IPS-15b (cell line): ENCODE data around the gene PODXL2.

ENCODE experiments used
- H3K27me3 ChIP-seq: one replicate; pipeline ENCODE4 v1.6.1; 2013; ENCODE audit warnings: low read length; ENCODE audit not compliant: control insufficient read depth, insufficient read depth
- H3K36me3 ChIP-seq: one replicate; pipeline ENCODE4 v1.6.1; 2013; ENCODE audit warnings: low read length; ENCODE audit not compliant: control insufficient read depth, insufficient read depth
- H3K4me1 ChIP-seq: one replicate; pipeline ENCODE4 v1.6.1; 2013; ENCODE audit warnings: mild to moderate bottlenecking, low read length; ENCODE audit not compliant: control insufficient read depth, insufficient read depth
- H3K4me3 ChIP-seq: one replicate; pipeline ENCODE4 v1.5.1; 2013; ENCODE audit warnings: low read depth, low read length
- H3K9ac ChIP-seq: one replicate; pipeline ENCODE4 v1.6.1; 2013; ENCODE audit warnings: low read depth, mild to moderate bottlenecking, low read length
- H3K9me3 ChIP-seq: one replicate; pipeline ENCODE4 v1.6.1; 2013; ENCODE audit warnings: mild to moderate bottlenecking, low read length; ENCODE audit not compliant: control insufficient read depth, insufficient read depth

Gene PODXL2

DNA sequence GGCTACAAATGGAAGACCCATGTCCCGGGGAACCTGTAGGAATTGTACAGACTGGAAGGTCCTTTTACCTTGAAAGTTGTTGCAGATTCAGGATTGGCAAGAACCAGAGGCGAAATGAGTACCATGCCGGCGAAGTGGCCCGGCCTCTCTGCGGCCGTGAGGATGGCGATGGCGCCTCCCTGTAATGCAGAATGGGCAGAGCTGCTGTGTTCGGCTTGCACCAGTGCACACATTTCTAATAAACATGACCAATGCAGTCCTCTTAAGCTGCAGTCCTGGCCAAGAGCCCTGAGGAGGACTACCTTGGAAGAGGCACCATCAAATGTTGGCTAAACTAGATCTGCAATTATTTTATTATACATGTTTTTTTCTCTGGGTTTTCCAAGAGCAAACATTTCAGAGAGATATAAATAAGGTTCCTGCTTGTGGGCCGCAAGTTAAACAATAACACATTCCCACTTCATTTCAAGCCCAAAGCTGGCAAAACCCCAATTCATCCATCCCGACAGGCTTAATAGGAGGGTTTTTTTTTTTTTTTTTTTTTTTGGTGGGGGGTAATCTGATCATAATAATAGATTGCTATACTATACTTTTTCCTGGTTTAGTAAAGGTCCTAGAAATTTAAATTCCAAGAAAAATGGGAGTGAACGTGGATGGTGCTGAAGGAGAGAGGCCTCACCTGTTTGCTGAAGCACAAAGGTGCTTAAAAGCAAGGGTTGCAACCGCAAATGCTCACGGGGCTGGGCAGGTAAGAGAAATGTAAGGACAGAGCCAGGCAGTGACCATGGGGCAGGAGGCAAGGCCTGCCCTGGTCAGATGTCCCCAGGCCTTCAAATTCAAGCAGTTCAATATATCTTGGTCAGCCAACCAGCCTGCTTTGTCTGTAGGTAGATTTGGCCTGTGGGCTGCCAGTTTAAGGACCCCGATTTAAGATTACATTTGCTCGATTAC is 92.3 kb downstream of the PODXL2 start:
- no peaks in the 10 kb centered on the region for H3K36me3 ChIP-seq

DNA sequence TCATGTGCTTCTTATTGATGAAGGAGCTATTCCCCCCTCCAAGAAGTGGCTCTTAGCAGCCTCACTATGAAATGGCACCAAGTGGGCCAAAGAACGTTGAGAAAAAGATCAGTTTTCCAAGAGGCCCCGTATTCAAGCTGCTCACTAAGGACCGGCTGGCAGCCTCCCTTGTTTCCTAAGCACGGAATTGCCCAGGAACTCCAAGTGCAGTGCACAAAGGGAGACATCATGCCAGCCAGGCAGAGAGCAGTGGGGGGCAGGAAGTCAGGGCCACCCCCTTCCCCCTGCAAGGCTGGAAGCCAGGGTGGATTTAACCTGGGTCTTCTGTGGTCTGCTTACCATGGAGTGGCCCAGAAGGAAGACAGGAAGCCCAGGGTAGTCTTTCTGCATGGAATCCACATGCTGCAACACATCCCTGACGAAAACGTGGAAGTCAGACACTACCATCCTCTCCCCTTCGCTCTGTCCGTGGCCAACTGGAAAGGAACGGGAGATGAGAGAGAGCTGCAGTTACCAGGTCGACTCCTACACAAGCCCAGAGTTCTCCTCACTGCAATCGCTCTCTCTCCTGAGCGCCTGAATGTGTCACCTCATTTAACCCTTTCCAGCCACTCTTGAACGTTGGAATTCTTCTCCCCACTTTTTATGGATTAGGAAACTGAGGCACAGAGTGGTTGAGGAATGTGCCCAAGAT is 93.3 kb downstream of the PODXL2 start:
- H3K27me3 ChIP-seq, result no peaks in the 10 kb centered on the region
- no peaks in the 10 kb centered on the region for H3K36me3 ChIP-seq
- no peaks in the 10 kb centered on the region for H3K4me1 ChIP-seq
- H3K9me3 ChIP-seq, result no peaks in the 10 kb centered on the region
- no peak overlapping the region for H3K4me3 ChIP-seq
- no peak overlapping the region for H3K9ac ChIP-seq

More for the DNA sequence above, 92.3 kb downstream of the PODXL2 start:
- Histone ChIP-seq H3K9me3 (no peaks in the 10 kb centered on the region), H3K4me1 (no peaks in the 10 kb centered on the region), H3K9ac (no peak overlapping the region), H3K4me3 (no peak overlapping the region), H3K27me3 (no peaks in the 10 kb centered on the region)
